MM.1S (cell line): Measurements from ENCODE around the gene SS18.
A peak's percentile ranks its signal among the peaks of the same experiment; 100 is the strongest.
"Not testable (repeated sequence)": the region's sequence is repeated elsewhere in the genome, so short reads cannot be mapped to it uniquely, and the experiment has no call there.

Experiments used
- DNase-seq: peaks from one replicate; pipeline ENCODE4 v3.0.0-alpha.2; 2015
- H2AFZ ChIP-seq: fragments of 300-600 bp; sonication (generic); 2 replicates; pipeline ENCODE4 v1.6.0; 2016; ENCODE audit warnings: antibody characterized with exemption, low read length
- H3F3A ChIP-seq: fragments of 300-600 bp; sonication (generic); 2 replicates; pipeline ENCODE4 v1.6.1; 2016; ENCODE audit warnings: mild to moderate bottlenecking, antibody characterized with exemption, low read length, moderate library complexity, mixed read lengths; ENCODE audit not compliant: insufficient read depth
- H3K27ac ChIP-seq: fragments of 300-600 bp; sonication (generic); 2 replicates; pipeline ENCODE4 v1.5.1; 2016; ENCODE audit warnings: mild to moderate bottlenecking, low read length
- H3K27me3 ChIP-seq: fragments of 300-600 bp; sonication (generic); replicated peaks from 2 replicates; pipeline ENCODE4 v1.6.0; 2016; ENCODE audit warnings: low read length; ENCODE audit not compliant: insufficient read depth
- H3K36me3 ChIP-seq: fragments of 300-600 bp; sonication (generic); replicated peaks from 2 replicates; pipeline ENCODE4 v1.6.1; 2016; ENCODE audit warnings: mild to moderate bottlenecking, low read length, mixed read lengths; ENCODE audit not compliant: insufficient read depth
- H3K4me1 ChIP-seq: fragments of 300-600 bp; sonication (generic); 2 replicates; pipeline ENCODE4 v1.6.1; 2016; ENCODE audit warnings: low read length, mixed read lengths
- H3K4me2 ChIP-seq: fragments of 300-600 bp; sonication (generic); 2 replicates; pipeline ENCODE4 v1.6.0; 2016; ENCODE audit warnings: low read depth, low read length
- H3K4me3 ChIP-seq: fragments of 300-600 bp; sonication (generic); 2 replicates; pipeline ENCODE4 v1.5.1; 2016; ENCODE audit warnings: low read length, mixed read lengths
- H3K79me2 ChIP-seq: fragments of 300-600 bp; sonication (generic); 2 replicates; pipeline ENCODE4 v1.6.1; 2016; ENCODE audit warnings: mixed run types, low read length, mixed read lengths
- H3K9ac ChIP-seq: fragments of 300-600 bp; sonication (generic); 2 replicates; pipeline ENCODE4 v1.6.1; 2016; ENCODE audit warnings: low read length, mixed read lengths
- H3K9me2 ChIP-seq: fragments of 300-600 bp; sonication (generic); replicated peaks from 2 replicates; pipeline ENCODE4 v1.6.1; 2016; ENCODE audit warnings: mild to moderate bottlenecking, low read length, mixed read lengths; ENCODE audit not compliant: insufficient read depth
- H3K9me3 ChIP-seq: fragments of 300-600 bp; sonication (generic); replicated peaks from 2 replicates; pipeline ENCODE4 v1.6.1; 2016; ENCODE audit warnings: mild to moderate bottlenecking, low read length, mixed read lengths; ENCODE audit not compliant: insufficient read depth
- H4K20me1 ChIP-seq: fragments of 300-600 bp; sonication (generic); 2 replicates; pipeline ENCODE4 v1.6.1; 2016; ENCODE audit warnings: mild to moderate bottlenecking, low read length, moderate library complexity, mixed read lengths; ENCODE audit not compliant: insufficient read depth
- CTCF ChIP-seq: fragments of 300-600 bp; sonication (generic); IDR thresholded peaks from 2 replicates; pipeline ENCODE4 v1.5.1; 2016; ENCODE audit warnings: antibody characterized with exemption, low read length, mixed read lengths
- EZH2 ChIP-seq: fragments of 300-600 bp; sonication (generic); optimal IDR thresholded peaks from 2 replicates; pipeline ENCODE3; 2017; ENCODE audit warnings: low read depth, mild to moderate bottlenecking, antibody characterized with exemption, low read length, mixed read lengths
- EZH2phosphoT487 ChIP-seq: fragments of 300-600 bp; sonication (generic); IDR thresholded peaks from 2 replicates; pipeline ENCODE4 v1.6.1; 2018; ENCODE audit warnings: antibody characterized with exemption, low read length

Gene SS18

DNA sequence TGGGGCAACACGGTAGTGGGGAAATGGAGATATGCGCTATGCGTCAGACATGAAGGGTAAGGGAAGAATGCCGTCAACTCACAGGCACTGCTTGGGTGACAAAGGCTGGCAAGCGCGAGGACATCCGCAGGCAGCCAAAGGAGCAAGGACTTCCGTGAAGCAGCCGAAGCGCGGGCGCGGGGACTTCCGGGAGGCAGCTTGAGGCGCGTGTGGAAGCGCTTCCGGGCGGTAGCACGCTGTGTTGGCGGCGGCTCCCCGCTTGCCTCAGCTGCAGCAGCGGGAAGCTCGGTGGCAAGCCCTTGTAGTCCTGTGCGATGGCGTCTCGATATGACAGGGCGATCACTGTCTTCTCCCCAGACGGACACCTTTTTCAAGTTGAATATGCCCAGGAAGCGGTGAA is 43.2 kb upstream of the SS18 start, which contains the start of gene PSMA8:
Gene PSMA8, plus strand, starts transcription at position 218 of the 400 bp plus-strand sequence. Its CDS starts 97 bp downstream, at position 315.
- Histone ChIP-seq H3K4me3 (no peak within 1 kb of the TSS), H3K9me3 (no peaks in the 10 kb centered on the region), H2AFZ (no peak within 1 kb of the TSS), H3K4me1 (no peaks in the 10 kb centered on the region), H3K27me3 (no peaks in the 10 kb centered on the region), H4K20me1 (no peaks in the 10 kb centered on the region), H3K36me3 (no peaks in the 10 kb centered on the region), H3K9ac (no peak within 1 kb of the TSS), H3K79me2 (no peaks in the 10 kb centered on the region), H3F3A (no peaks in the 10 kb centered on the region), H3K27ac (no peak within 1 kb of the TSS), H3K4me2 (no peak within 1 kb of the TSS), H3K9me2 (no peaks in the 10 kb centered on the region)
- TF ChIP-seq EZH2phosphoT487 (no peak), CTCF (no peak), EZH2 (no peak)
- DNase-seq, result no peak

DNA sequence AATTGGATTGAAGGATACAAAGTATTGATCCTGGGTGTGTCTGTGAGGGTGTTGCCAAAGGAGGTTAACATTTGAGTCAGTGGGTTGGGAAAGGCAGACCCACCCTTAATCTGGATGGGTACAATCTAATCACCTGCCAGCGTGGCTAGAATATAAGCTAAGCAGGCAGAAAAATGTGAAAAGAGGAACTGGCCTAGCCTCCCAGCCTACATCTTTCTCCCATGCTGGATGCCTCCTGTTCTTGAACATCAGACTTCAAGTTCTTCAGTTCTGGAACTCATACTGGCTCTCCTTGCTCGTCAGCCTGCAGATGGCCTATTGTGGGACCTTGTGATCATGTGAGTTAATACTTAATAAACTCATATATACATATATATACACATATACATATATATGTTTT is 37.8 kb upstream of the SS18 start:
- not testable (repeated sequence) for H3K9me3 ChIP-seq, H3K4me3 ChIP-seq, H3K36me3 ChIP-seq, H3K27me3 ChIP-seq, H3K4me2 ChIP-seq, DNase-seq, H3F3A ChIP-seq, H3K4me1 ChIP-seq, H3K9ac ChIP-seq, H4K20me1 ChIP-seq, H3K9me2 ChIP-seq, H3K27ac ChIP-seq, H2AFZ ChIP-seq, H3K79me2 ChIP-seq

DNA sequence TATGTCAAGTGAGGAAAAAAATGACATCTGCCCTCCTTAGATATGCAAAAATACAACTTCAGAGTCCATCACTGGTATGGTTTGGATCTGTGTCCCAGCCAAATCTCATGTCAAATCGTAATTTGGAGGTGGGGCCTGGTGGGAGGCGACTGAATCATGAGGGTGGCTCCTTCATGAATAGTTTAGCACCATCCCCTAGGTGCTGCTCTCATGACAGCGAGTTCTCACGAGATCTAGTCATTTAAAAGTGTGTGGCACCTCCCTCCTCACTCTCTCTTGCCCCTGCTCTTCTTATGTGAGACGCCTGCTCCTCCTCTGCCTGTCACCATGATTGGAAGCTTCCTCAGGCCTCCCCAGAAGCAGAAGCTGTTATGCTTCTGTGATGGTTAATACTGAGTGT is 37.4 kb upstream of the SS18 start:
- no peak overlapping the region for H3K4me3 ChIP-seq
- no peaks in the 10 kb centered on the region for H3K27me3 ChIP-seq
- no peak for TF ChIP-seq EZH2
- no peak for TF ChIP-seq CTCF
- TF ChIP-seq EZH2phosphoT487, result no peak
- H3K4me1 ChIP-seq, result no peaks in the 10 kb centered on the region
- H3K27ac ChIP-seq, result no peak overlapping the region
- H3K4me2 ChIP-seq, result no peak overlapping the region
- H3K36me3 ChIP-seq, result no peaks in the 10 kb centered on the region
- DNase-seq, result no peak
- H3K9me2 ChIP-seq, result no peaks in the 10 kb centered on the region
- H2AFZ ChIP-seq, result no peak overlapping the region
- no peaks in the 10 kb centered on the region for H3F3A ChIP-seq
- no peaks in the 10 kb centered on the region for H3K79me2 ChIP-seq
- H3K9ac ChIP-seq, result no peak overlapping the region
- H3K9me3 ChIP-seq, result no peaks in the 10 kb centered on the region
- no peaks in the 10 kb centered on the region for H4K20me1 ChIP-seq

- peak overlapping the region; percentile 14; the same call in 1 of the 2 replicates for H3K4me2 ChIP-seq
- not testable (repeated sequence) for H3K27ac ChIP-seq, H3K27me3 ChIP-seq, H3K4me3 ChIP-seq, H3K9me2 ChIP-seq, H3K9ac ChIP-seq, DNase-seq, H3K9me3 ChIP-seq, H3K79me2 ChIP-seq, H3K36me3 ChIP-seq, H3F3A ChIP-seq, H4K20me1 ChIP-seq, H3K4me1 ChIP-seq
- peak overlapping the region; percentile 3; the same call in 1 of the 2 replicates for H2AFZ ChIP-seq
Measured at GRCh38 chr18:26121994-26122393, 31.6 kb upstream of the SS18 start.
